ENCODE data around the gene PIP4K2B.
"Not testable (repeated sequence)": the region's sequence is repeated elsewhere in the genome, so short reads cannot be mapped to it uniquely, and the experiment has no call there.

PIP4K2B gene

DNA sequence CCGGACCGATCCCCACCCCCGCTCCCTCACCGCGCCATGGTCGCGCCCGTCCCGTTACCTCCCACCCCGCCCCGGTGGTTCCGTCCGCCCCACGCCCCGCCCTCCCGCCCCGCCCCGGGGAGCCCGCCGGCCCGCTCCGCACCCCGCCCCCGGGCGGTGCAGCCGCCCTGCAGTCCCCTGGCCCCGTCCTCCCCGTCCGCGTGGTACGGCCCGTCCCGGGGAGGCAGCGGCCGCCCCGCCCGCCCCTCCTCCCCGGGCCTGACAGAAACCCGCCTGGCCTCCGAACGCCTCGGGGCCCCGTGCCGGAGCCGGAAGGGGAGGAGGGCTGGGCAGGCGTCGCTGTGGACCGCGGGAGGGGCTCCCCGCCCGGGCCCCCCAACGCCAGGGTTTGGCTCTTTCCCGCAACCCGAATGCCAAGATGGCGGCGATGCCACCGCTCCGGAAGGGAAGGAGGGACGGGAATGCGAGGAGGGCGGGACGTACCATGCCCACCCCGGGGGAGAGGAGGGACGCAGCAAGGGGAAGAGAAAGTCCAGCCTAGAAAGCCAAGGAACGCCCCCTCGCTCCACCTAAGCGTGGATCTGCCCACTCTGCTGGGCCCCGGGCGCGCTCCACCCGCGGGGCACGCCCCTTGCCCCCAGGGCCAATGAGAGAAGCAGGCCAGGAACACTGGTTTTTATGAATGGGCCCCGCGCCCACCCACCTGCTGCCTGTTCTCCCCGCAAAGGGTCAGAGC, at the start of gene PIP4K2B:
Gene PIP4K2B (minus strand): TSS at position 56 of the 736 bp plus-strand sequence. CDS start 132 bp downstream, outside the sequence.
- peak; percentile 62 for DNase-seq (ENCODE audit: low read depth, low spot score)

DNA sequence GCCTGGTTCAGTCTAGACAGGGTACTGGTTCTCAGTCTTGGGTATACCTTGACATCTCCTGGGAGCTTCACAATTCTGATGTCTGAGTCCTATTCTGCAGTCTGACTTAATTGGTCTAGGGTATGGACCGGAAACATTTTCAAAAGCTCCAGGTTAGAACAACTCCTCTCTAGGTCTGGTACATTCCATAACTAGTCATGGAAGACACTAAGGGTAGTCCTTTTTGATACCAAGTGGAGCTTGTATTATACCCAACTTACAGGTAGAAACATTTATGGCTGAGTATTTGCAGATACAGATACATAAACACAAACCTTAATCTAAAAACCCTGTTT, 49.2 kb upstream of the PIP4K2B start:
- no peak for DNase-seq (ENCODE audit: low read depth, low spot score)

DNA sequence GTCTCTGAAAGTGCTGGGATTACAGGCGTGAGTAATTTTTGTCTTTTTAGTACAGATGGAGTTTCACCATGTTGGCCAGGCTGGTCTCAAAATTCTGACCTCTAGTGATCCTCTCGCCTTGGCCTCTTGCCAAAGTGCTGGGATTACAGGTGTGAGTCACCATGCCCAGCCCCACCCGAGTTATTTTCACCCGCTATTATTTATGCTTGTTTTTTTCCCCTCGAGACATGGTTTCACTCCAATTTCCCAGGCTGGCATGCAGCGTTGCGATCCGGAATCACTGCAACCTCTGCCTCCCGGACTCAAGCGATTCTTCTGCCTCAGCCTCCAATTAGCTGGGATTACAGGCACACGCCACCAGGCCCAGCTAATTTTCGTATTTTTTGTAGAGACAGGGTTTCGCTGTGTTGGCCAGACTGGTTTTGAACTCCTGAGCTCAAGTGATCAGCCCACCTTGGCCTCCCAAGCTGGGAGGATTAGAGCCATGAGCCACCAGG, 45.0 kb upstream of the PIP4K2B start:
- DNase-seq (ENCODE audit: low read depth, low spot score): no peak

DNA sequence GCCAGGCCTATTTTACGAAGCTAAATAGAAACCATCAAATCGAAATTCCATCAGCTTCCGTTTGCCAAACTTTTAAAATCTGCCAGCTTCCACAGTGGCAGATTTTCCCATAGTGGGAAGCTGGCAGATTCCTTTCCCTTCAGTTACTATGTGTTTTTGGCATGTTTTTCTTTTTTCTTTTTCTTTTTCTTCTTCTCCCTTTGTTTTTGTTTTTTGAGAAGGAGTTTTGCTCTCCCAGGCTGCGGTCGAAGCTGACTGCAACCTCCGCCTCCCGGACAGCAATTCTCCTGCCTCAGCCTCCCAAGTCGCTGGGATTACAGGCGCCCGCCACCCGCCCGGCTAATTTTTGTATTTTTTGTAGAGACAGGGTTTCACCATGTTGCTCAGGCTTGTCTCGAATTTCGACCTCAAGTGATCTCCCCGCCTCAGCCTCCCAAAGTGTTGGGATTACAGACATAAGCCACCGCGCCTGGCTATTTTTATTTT, 26.4 kb upstream of the PIP4K2B start:
- no peak for DNase-seq (ENCODE audit: low read depth, low spot score)

DNA sequence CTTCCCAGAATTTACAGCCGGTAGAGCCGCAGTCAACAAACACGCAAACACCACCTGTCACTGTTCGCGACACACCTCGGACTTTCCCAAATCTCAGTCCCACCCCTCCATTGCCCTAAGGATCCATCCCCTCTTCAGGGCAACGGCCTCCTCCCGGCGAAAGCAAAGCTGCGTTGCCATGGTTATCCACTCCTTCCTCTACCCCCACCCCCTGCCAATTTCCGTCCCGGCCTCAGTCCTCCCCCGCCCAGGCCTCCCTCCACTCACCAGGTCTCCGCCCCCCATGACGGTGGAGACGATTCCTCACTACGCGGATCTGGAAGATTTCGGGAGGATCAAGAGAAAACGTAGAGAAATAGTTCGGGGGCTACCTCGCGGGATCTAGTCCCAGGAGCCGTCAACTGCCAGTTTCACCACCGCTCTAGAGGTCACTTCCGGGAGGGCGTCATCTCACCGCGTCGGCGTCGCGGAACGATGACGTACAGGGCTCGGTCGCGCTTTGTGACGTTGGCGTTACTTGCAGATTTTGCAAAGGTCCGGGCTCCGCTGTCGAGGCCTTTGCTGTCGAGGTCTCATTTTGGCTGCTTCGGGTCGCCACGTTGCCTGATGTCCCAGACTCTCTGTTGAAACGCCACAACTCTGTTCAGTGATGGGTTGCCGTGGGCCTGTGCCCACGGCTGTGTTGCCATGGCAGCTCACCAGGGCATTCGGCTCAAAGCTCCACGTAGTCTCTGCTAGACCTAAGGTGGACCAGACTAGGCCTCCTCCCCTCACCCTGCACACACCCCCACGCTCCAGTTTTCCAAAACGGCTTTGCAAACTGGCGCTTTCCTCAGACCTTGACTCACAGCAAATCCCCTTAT, 25.8 kb upstream of the PIP4K2B start, which contains the start of gene CWC25:
Gene CWC25 (minus strand): TSS at position 423 of the 863 bp plus-strand sequence. CDS start 138 bp downstream, at position 285.
- DNase-seq (ENCODE audit: low read depth, low spot score): peak; percentile 93

DNA sequence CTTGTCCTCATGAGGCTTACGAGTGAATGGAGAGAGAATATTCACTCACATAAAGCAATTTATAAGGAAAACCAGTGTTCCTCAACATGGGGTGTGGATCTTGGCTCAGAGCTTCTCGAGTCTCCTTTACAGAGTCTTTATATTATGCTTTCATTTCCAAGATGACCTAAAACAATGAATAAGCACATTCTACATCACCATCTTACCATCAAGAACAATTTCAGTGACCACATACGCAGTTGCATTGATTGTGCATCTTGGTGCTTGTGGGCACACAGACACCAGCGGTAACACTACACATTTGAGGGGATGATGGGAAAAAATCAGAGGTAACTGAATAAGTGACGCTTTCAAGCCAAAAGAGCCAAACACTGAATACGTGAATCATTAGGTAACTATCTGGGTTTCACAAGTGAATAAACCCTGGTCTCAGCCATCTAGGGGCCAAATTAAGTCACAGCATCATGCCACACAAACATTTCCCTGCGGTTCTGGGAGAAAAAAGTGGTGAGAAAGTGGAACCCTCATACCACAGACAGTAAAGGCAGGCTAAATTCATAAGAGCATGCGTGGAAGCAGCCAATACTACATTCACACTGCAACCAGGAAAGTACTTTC, 16.3 kb upstream of the PIP4K2B start:
- DNase-seq (ENCODE audit: low read depth, low spot score): no peak

DNA sequence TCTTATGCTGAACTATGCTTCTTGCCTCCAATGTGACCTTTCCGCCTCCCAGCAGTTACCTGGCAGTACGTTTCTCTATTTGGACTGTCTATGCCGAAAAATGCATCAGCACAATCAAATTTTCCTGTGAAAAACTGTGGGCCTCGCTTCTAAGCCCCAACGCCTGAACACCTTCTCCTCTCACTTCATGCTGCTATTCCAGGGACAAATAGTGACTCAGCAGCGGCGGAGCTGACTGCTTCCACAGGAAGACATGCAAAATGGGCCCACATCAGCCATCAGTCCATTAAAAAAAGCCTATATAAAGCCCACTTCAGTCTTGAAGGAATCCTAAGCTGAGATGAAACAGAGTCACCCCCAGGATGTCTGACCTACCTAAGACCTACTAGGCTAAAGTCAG, 10.5 kb upstream of the PIP4K2B start:
- no peak for DNase-seq (ENCODE audit: low read depth, low spot score)

DNA sequence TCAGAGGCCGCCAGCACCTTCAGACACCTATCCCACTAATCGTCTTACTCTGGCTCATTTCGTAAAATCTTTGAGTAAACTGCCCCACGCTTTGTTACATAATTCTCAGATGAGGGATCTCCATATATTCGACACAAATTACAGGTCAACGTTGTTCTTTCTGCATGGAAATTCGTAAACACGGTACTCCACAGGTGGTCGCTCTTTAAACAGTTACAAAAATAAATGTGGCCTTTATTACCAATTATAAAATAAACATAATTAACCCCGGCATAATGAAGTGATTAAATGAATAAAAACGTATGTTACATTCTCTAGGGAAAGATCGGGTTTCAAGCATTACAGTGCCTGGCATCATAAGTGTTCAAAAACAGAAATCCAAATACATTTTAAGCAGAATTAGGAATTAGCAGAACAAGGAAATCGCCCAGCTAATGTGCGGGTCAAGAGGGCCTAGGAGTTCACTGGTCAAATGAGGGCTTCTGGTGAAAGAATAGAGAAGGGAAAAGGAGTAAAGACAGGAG, 943 bp upstream of the PIP4K2B start:
- no peak for DNase-seq (ENCODE audit: low read depth, low spot score)

DNA sequence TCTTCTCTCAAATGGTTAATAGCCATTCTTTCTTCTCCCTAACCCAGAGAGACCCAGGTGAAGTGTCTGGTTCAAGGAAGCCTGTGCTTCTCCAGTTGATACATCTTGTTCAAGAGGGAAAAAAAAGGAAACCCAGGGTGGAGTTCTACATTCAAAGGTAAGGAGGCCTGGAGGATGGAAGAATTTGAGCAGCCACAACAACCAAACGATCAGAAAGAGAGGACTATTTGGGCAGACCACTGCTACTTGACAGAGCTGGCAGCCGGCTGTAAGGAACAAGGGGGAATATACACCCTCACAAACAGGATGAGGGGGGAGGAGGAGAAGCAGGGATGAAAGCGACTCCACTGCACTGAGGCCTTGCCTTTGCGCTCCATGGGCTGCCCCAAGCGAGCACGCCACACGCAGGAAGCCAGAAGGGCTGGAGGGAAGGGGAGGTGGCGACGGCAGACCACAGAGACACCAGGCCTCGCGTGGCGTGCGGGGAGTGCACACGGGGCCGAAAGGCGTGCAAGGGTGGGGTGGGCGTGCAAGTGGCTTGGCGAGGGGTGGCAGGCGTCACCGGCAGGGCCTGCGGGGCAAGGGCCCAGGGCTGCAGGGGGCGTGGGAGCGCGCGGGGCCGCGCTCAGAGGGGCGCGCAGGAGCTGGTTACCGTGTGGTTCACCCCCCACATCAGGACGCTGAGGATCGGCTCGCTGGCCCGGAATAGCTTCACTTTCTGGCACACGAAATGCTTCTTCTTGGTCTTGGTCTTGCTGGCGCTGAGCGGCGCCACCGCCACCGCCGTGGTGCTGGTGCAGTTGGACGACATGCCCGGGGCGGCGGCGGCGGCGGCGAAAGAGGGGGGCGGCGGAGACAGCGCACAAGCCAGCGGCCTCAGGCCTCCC, 499 bp downstream of the PIP4K2B start:
- DNase-seq (ENCODE audit: low read depth, low spot score): peak; percentile 12

DNA sequence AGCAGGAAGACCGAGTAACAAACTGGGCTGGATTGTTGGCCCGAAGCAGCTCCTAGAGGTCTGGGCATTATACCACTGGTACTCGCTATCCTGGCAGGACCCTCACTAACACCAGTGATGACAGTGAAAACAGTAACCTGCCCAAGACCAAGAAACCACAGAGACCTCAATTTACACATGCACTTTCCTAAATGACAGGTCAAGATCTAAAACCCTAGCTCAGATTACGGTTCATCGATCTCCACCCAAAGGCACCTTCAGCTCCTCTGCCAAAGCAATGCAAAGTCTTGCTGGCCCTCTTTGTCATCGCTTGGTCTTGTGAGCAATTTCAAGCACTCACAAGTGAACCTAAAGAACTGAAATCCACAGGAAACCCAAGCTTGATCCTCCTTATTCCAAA, 1.5 kb downstream of the PIP4K2B start:
- no peak for DNase-seq (ENCODE audit: low read depth, low spot score)

DNA sequence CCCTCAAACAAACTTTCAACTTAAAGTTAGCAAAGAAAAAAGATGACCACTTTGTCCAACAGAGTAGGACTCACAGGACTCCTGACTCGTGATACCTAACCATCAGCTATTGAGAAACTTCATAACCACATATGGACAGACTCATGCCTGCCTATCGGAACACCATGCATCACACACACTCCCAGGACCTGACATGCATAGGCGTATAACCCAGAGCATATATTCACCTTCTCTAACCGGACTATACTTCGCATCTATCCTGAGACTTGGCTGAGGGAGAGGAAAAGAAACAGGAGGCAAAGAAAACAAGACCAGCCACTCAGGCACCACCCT, 2.2 kb downstream of the PIP4K2B start:
- DNase-seq (ENCODE audit: low read depth, low spot score): no peak

DNA sequence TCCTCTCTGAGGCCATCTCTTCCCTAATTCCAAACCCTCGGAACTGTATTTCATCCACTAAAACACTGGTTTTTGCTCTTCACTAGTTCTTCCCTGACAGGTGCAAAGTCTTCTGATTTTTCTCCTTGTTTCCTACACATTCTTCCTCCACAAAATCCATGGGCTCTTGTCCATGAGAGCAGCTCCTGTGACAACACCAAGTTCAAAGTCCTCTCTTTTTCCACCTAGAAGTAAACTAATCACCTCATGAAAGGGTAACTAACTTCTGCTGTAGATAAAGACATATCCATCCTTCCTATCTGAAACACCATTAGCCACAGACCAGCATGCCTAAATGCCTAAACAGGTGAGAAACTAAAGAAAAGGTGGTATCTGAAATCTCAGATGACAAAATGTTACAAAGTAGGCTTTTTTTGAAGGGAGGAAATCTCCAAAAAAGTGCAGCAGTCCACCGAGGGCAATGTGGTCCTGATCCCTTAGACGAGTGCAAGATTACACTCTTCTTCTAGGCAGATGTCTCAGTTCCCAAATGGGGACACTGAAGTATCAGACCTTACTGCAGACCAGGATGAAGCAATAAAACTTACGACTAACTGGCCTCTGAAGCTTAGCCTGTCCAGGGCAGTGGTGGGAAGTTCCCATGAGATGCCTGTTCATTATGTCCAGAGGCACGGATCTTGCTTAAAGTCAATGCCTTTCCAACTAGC, 2.8 kb downstream of the PIP4K2B start:
- DNase-seq (ENCODE audit: low read depth, low spot score): no peak

DNA sequence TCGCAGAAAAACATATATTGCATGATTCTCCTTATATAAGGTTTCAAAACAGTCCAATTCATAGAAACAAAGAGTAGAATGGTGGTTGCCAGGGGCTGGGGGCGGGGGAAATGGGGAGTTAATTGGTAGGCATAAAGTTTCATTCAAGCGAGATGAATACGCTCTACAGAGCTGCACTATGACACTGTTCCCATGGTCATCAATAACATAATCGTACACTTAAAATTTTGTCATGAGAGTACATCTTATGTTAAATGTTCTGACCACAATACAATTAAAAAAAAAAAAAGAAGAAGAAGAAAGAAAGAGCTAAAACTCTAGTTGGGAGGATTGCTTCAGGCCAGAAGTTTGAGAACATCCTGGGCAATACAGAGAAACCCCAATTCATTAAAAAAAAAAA, 5.1 kb downstream of the PIP4K2B start:
- no peak for DNase-seq (ENCODE audit: low read depth, low spot score)

DNA sequence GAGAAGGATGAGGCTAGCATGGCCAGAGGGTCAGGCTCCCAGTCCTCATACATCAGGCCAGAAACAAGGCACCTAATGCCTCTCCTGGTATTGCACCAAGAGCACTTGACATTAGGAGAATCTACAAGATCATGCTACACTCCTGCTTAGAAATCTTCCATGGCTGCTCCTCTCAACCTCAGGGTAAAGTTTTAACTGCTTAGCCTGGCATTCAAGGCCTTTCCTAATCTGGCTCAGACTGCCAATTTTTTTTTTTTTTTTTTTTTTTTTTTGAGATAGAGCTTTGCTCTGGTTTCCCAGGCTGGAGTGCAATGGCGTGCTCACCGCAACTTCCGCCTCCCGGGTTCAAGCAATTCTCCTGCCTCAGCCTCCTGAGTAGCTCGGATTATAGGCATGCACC, 8.2 kb downstream of the PIP4K2B start:
- no peak for DNase-seq (ENCODE audit: low read depth, low spot score)

DNA sequence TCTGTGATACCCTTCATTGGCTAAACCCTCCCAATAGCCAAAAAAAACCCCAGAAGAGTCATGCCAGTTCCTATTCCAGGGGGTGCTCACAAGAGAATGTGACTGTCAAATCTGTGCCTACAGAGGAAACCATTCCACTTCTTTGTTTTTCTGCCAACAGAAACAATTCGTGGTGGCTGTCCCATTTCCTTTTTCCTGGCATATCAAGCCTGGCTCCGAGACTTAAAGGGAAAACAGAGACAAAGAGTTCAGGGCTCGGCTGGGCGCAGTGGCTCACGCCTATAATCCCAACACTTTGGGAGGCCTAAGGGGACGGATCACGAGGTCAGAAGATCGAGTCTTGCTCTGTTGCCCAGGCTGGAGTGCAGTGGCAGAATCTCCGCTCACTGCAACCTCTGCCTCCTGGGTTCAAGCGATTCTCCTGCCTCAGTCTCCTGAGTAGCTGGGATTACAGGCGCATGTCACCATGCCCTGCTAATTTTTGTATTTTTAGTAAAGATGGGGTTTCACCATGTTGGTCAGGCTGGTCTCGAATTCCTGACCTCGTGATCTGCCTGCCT, 9.1 kb downstream of the PIP4K2B start:
- DNase-seq (ENCODE audit: low read depth, low spot score): not testable (repeated sequence)

DNA sequence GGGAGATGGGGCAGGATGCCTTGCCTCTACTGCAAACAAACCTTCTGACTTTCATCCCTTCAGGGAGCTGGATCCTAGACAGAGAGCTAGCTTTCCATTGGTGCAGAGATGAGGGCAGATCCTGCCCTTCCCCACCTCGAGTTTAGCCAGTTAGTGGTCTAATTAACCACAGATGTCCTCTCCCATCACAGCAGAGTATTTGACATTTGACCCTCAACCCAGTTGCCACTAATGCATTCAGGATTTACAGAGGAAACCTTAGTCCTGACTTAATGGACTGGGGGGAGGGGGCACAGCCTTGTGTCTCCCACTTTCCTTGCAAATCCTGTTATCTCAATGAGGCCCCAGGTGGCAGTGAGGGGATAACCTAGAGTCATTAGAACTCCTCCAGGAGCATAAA, 10.2 kb downstream of the PIP4K2B start:
- DNase-seq (ENCODE audit: low read depth, low spot score): no peak

DNA sequence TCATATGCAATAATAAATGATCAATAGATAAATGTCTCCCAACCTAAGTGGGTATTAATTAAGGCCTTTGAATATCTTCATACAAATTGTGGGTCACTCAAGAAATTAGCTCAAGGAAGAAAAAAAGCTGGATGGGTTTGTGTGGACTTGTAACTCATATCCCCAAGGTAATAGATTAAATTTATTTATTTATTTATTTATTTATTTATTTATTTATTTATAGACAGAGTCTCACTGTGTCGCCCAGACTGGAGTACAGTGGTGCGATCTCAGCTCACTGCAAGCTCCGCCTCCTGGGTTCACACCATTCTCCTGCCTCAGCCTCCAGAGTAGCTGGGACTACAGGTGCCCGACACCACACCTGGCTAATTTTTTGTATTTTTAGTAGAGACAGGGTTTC, 11.4 kb downstream of the PIP4K2B start:
- not testable (repeated sequence) for DNase-seq (ENCODE audit: low read depth, low spot score)

DNA sequence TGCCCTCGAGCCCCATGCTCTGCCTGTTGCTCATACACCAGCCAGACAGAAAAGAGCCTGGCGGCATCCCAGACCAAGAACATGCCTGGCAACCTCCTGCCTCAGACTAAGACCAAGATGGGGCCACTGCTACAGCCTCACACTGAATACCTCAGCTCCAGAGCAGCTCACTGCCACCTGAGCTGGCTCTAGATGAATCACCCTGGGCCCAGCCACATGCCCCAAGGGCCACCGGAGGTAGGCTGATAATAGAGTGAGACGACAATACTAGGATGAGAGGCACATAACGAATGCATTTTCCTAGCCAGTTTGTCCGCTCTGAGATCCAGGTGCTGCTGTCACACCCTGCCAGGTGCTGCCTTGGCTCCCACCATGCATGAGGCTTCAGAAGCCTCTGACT, 13.0 kb downstream of the PIP4K2B start:
- no peak for DNase-seq (ENCODE audit: low read depth, low spot score)

DNA sequence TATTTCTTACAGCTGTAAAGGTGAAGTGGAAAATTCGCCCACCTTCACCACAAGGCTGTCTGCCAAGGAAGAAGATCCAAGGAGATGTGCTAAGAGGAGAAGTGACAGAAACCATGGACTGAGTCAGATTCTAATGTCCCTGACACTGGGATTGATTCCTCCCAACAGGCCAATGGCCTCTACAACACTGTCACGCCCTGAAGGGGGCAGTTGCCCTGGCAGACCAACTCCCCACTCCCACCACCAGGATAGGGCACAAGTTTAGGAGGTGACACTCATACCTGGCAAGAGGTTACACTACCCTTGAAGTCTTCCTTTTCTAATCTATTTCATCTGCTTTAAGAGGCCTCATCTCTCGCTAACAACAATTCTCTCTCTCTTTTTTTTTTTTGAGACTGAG, 16.1 kb downstream of the PIP4K2B start:
- DNase-seq (ENCODE audit: low read depth, low spot score): no peak
